T-helper 2 cell (primary cell): ENCODE measurements around the gene SARS1.
"Not testable (repeated sequence)": the region's sequence is repeated elsewhere in the genome, so short reads cannot be mapped to it uniquely, and the experiment has no call there.

Experiments
- DNase-seq, 5 experiments: peaks; one replicate each; pipeline versions ENCODE4 v3.0.0 to v3.0.0-alpha.2; 2012 to 2022

Gene SARS1

GRCh38 chr1:109279615-109280278 lies 66.0 kb downstream of the SARS1 start:
- DNase-seq, result no peak

GRCh38 chr1:109280862-109281261 lies 67.1 kb downstream of the SARS1 start:
- no peak for DNase-seq

- no peak for DNase-seq
Observed at GRCh38 chr1:109281680-109282496, 68.2 kb downstream of the SARS1 start.

GRCh38 chr1:109282497-109282951 lies 68.8 kb downstream of the SARS1 start:
- no peak for DNase-seq

GRCh38 chr1:109282952-109283747 lies 69.4 kb downstream of the SARS1 start, which contains the start of gene PSRC1:
Gene PSRC1 (minus strand): TSS chr1:109283145.
- DNase-seq, result peak; percentile 77 to 91 (median 83)

GRCh38 chr1:109283748-109284600 lies 70.3 kb downstream of the SARS1 start:
- peak in 1 of 5 experiments; percentile 81 for DNase-seq

- DNase-seq, result not testable (repeated sequence)
Observed at GRCh38 chr1:109286762-109287161, 73.0 kb downstream of the SARS1 start.
